ENCODE results near the gene ODC1.

The ODC1 gene

DNA sequence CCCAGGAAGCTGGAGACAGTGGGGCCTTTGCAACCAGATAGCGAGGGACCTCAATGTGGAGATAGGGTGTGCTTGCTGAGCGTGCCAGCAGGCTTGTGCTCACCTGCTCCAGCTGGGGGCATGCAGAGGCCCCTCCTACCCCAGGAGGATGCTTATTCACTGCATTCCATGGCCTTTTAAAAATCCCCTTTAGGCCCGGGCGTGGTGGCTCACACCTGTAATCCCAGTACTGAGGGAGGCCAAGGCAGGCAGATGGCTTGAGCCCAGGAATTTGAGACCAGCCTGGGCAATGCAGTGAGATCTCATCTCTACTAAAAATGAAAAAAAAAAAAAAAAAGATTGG lies 54.5 kb downstream of the ODC1 start:
- H3K9ac ChIP-seq (ENCODE audit: low read length) = no peak overlapping the region
- no peaks in the 10 kb centered on the region for H3K4me1 ChIP-seq (ENCODE audit: control insufficient read depth, insufficient read depth, low read length)
- no peak overlapping the region for H3K27ac ChIP-seq (ENCODE audit: low read depth, low read length)
- peaks cover 3% of the 10 kb centered on the region for H3K36me3 ChIP-seq (ENCODE audit: control insufficient read depth, insufficient read depth, low read length)
- H3K27me3 ChIP-seq (ENCODE audit: control insufficient read depth, insufficient read depth, low read length) = no peaks in the 10 kb centered on the region
- no peak overlapping the region for H3K4me3 ChIP-seq (ENCODE audit: low read length)

DNA sequence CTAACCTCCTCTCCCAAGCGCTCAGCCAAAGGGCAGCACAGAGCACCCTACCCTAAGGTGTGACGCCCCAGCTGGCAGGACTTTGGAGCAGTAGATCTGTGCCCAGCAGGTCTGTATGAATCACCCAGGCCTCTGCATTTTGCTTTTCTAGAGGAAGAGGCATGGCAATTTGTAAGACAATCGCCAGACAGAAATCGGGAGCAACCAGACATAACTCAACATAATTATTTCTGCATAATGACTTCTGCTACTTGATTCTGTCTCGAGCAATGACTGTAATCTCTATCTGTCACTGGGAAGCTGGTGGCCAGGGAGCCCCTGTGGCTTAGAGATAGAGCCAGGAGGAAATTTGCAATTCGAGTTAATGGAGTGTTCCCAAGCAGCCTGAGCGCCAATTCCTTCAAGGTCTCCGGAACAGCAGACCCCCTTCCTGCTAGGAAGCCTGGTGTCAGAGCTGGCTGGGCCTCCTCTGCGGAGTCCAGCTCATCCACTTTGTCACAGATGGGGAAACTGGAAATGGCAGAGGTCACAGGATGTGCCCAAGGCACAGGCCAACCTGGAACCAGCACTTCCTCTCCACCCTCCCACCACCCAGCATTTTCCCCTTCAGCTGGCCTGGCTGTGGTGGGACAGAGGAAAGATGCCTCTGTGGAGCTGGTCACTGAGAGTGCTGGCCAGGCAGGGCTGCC lies 55.0 kb downstream of the ODC1 start:
- no peak overlapping the region for H3K27ac ChIP-seq (ENCODE audit: low read depth, low read length)
- no peak overlapping the region for H3K9ac ChIP-seq (ENCODE audit: low read length)
- peaks cover 3% of the 10 kb centered on the region for H3K36me3 ChIP-seq (ENCODE audit: control insufficient read depth, insufficient read depth, low read length)
- H3K4me3 ChIP-seq (ENCODE audit: low read length) = no peak overlapping the region
- H3K27me3 ChIP-seq (ENCODE audit: control insufficient read depth, insufficient read depth, low read length) = no peaks in the 10 kb centered on the region
- no peaks in the 10 kb centered on the region for H3K4me1 ChIP-seq (ENCODE audit: control insufficient read depth, insufficient read depth, low read length)

DNA sequence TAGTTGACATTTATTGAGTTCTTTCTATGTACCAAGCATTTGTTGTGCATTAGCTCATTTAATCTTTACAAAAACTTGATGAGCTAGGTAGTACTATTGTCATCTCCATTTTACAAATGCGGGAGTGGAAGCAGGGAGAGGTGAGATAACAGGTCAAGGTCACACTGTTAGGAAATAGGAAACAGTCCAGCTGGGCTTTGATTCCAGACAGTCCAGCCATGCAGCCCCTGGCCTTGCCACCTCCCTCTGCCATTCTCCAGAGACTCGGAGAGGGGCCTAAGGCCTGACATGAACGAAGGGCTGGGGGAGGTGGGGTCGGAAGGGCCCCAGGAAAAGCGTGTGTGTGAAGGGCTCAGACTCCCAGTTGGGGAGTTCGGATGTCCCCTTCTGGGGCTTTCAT lies 55.6 kb downstream of the ODC1 start:
- Histone ChIP-seq H3K36me3 (ENCODE audit: control insufficient read depth, insufficient read depth, low read length) (peaks cover 2% of the 10 kb centered on the region), H3K9ac (ENCODE audit: low read length) (no peak overlapping the region), H3K4me1 (ENCODE audit: control insufficient read depth, insufficient read depth, low read length) (no peaks in the 10 kb centered on the region), H3K4me3 (ENCODE audit: low read length) (no peak overlapping the region), H3K27me3 (ENCODE audit: control insufficient read depth, insufficient read depth, low read length) (no peaks in the 10 kb centered on the region), H3K27ac (ENCODE audit: low read depth, low read length) (no peak overlapping the region)

DNA sequence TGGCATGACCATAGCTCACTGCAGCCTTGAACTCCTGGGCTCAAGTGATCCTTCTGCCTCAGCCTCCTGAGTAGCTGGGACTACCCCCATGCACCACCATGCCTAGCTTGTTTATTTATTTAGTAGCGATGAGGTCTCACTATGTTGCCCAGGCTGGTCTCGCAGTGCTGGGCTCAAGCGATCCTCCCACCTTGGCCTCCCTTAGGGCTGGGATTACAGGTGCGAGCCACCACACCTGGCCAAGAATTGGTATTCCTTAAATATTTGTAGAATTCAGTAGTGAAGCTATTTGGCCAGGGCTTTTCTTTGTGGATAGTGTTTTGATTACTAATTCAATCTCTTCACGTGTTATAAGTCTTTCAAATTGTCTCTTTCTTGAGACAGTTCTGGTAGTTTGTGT lies 56.0 kb downstream of the ODC1 start:
- no peak overlapping the region for H3K27ac ChIP-seq (ENCODE audit: low read depth, low read length)
- H3K4me1 ChIP-seq (ENCODE audit: control insufficient read depth, insufficient read depth, low read length) = no peaks in the 10 kb centered on the region
- H3K4me3 ChIP-seq (ENCODE audit: low read length) = no peak overlapping the region
- no peak overlapping the region for H3K9ac ChIP-seq (ENCODE audit: low read length)
- H3K36me3 ChIP-seq (ENCODE audit: control insufficient read depth, insufficient read depth, low read length) = no peaks in the 10 kb centered on the region
- no peaks in the 10 kb centered on the region for H3K27me3 ChIP-seq (ENCODE audit: control insufficient read depth, insufficient read depth, low read length)

DNA sequence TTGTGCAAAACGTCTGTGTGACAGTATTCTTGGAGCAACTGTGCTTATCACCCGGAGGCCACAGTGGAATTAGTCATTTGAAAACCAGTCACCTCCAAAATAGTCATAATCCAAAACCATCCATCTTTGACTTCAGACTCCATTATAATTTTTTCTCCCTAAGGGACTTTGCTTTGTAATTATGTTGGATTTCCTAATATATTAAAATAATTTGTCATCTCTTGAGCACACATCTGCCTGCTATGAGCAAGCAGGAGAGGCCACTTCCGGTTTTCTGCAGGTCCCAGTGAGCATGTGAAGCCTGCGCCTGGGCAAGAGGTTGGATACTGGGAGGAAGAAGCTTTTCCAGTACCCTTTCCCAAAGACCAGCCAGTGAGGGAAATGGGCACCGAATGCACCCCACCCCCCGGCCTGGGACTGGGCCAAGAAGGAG lies 57.7 kb downstream of the ODC1 start:
- Histone ChIP-seq H3K4me1 (ENCODE audit: control insufficient read depth, insufficient read depth, low read length) (no peaks in the 10 kb centered on the region), H3K36me3 (ENCODE audit: control insufficient read depth, insufficient read depth, low read length) (no peaks in the 10 kb centered on the region), H3K27me3 (ENCODE audit: control insufficient read depth, insufficient read depth, low read length) (no peaks in the 10 kb centered on the region), H3K4me3 (ENCODE audit: low read length) (no peak overlapping the region), H3K9ac (ENCODE audit: low read length) (no peak overlapping the region), H3K27ac (ENCODE audit: low read depth, low read length) (no peak overlapping the region)

Data from rectal smooth muscle tissue (tissue), 1 donor.